Thyroid gland (tissue), 4 donors: ENCODE results near the gene HOTAIR.

Experiments
- CTCF ChIP-seq, 6 experiments: fragments of 200-600 bp in 3 of 6; fragments of 450-650 bp in 3 of 6; sonication (generic) in 3 of 6; IDR thresholded peaks; one replicate each; pipeline ENCODE4 v1.5.1; 2016 to 2019; ENCODE audit warnings: antibody characterized with exemption in 6 of 6, mild to moderate bottlenecking in 2 of 6, inconsistent platforms in 1 of 6, moderate library complexity in 1 of 6
- POLR2A ChIP-seq, 2 donors: fragments of 450-650 bp; IDR thresholded peaks; one replicate each; pipeline ENCODE4 v1.6.1; 2017; ENCODE audit warnings: antibody characterized with exemption in 2 of 2, mild to moderate bottlenecking in 2 of 2, moderate library complexity in 1 of 2

GRCh38 chr12:53995378-53996239 is 20.9 kb upstream of the HOTAIR start:
- TF ChIP-seq CTCF (IDR thresholded peaks at IDR 0.05) (no peak), POLR2A (IDR thresholded peaks at IDR 0.05) (no peak)
